Mesangial cell (primary cell): ENCODE measurements around the gene TSGA10IP. TPM values are rescaled to one million over a fixed set of nuclear protein-coding genes. Genes with fewer than 3 reads are reported as not detected.

ENCODE experiments used
- total RNA-seq: library from RNA; depleted of rRNA; stranded (reverse); fragments of >200 nt; gene quantifications from 2 replicates; pipeline ENCODE4 v1.2.3, GENCODE V29; 2015

The TSGA10IP gene
- not detected in 2 replicates for total RNA-seq

GRCh38 chr11:65945430-65945911 lies at the start of gene TSGA10IP:
Gene TSGA10IP, plus strand, starts transcription at chr11:65945480. Its CDS starts 196 bp downstream, at chr11:65945676.

GRCh38 chr11:65900125-65900898 lies 45.0 kb upstream of the TSGA10IP start, which contains the start of gene FOSL1:
Gene FOSL1, minus strand, starts transcription at chr11:65900388. Its CDS starts 49 bp downstream, at chr11:65900339.

GRCh38 chr11:65918211-65919140 lies 26.8 kb upstream of the TSGA10IP start, which contains the start of gene C11orf68:
Gene C11orf68, minus strand, starts transcription at chr11:65919062. Its CDS starts 31 bp downstream, at chr11:65919031.

GRCh38 chr11:65919141-65919572 lies 26.1 kb upstream of the TSGA10IP start, which contains the start of gene DRAP1:
Gene DRAP1, plus strand, starts transcription at chr11:65919426. Its CDS starts 76 bp downstream, at chr11:65919502.

GRCh38 chr11:65961267-65962140 lies 16.2 kb downstream of the TSGA10IP start, which contains the start of gene SART1:
Gene SART1, plus strand, starts transcription at chr11:65961734. Its CDS starts 47 bp downstream, at chr11:65961781.

GRCh38 chr11:66001942-66002647 lies 56.8 kb downstream of the TSGA10IP start, which contains the start of the genes BANF1 and EIF1AD:
Gene BANF1, plus strand, starts transcription at chr11:66002503. Its CDS starts 748 bp downstream, at chr11:66003251.
Gene EIF1AD, minus strand, starts transcription at chr11:66002157. Its CDS starts 1,768 bp downstream, at chr11:66000389.

Other genes starting within 250 kb of the TSGA10IP start
- 46.8 and 47.7 TPM in 2 replicates for gene KAT5, start 233.2 kb upstream of the TSGA10IP start, total RNA-seq
- 20.2 and 48.9 TPM in 2 replicates for gene RNASEH2C, start 224.7 kb upstream of the TSGA10IP start, total RNA-seq
- 12.5 and 13.9 TPM in 2 replicates for gene AP5B1, start 164.5 kb upstream of the TSGA10IP start, total RNA-seq
- 0.51 TPM in 1 of 2 replicates, not detected in the other for gene OVOL1, start 158.4 kb upstream of the TSGA10IP start, total RNA-seq
- 0.89 TPM in 1 of 2 replicates, not detected in the other for gene SNX32, start 111.5 kb upstream of the TSGA10IP start, total RNA-seq
- 1,341 and 2,316 TPM in 2 replicates for gene CFL1, start 87.3 kb upstream of the TSGA10IP start, total RNA-seq
- gene MUS81, start 85.0 kb upstream of the TSGA10IP start, total RNA-seq: 52.4 and 57.2 TPM in 2 replicates
- 77.6 and 161 TPM in 2 replicates for gene EFEMP2, start 72.7 kb upstream of the TSGA10IP start, total RNA-seq
- 0.81 TPM in 1 of 2 replicates, not detected in the other for gene CTSW, start 65.6 kb upstream of the TSGA10IP start, total RNA-seq
- 176 and 229 TPM in 2 replicates for gene FIBP, start 57.0 kb upstream of the TSGA10IP start, total RNA-seq
- 55.9 and 59.3 TPM in 2 replicates for gene CCDC85B, start 54.8 kb upstream of the TSGA10IP start, total RNA-seq
- gene FOSL1, start 45.1 kb upstream of the TSGA10IP start, total RNA-seq: 19.8 and 147 TPM in 2 replicates
- gene C11orf68, start 26.4 kb upstream of the TSGA10IP start, total RNA-seq: 25.6 and 28.8 TPM in 2 replicates
- gene DRAP1, start 26.1 kb upstream of the TSGA10IP start, total RNA-seq: 104 and 182 TPM in 2 replicates
- 48.7 and 51.8 TPM in 2 replicates for gene SART1, start 16.3 kb downstream of the TSGA10IP start, total RNA-seq
- gene EIF1AD, start 56.7 kb downstream of the TSGA10IP start, total RNA-seq: 28.1 and 34.7 TPM in 2 replicates
- 70.9 and 118 TPM in 2 replicates for gene BANF1, start 57.0 kb downstream of the TSGA10IP start, total RNA-seq
- gene CST6, start 66.5 kb downstream of the TSGA10IP start, total RNA-seq: 2.4 and 18.0 TPM in 2 replicates
- 0.33 and 1.0 TPM in 2 replicates for gene CATSPER1, start 81.0 kb downstream of the TSGA10IP start, total RNA-seq
- gene GAL3ST3, start 103.7 kb downstream of the TSGA10IP start, total RNA-seq: 2.1 and 45.1 TPM in 2 replicates
- 160 and 223 TPM in 2 replicates for gene SF3B2, start 106.9 kb downstream of the TSGA10IP start, total RNA-seq
- gene PACS1, start 124.8 kb downstream of the TSGA10IP start, total RNA-seq: 50.5 and 67.8 TPM in 2 replicates